IPS DF 6.9 (cell line): Measurements from ENCODE around the gene PIGN.

ENCODE experiments used
- DNase-seq: peaks from one replicate; pipeline ENCODE4 v3.0.0-alpha.2; 2013; ENCODE audit warnings: low read depth, low spot score
- H3K27ac ChIP-seq: one replicate; pipeline ENCODE4 v1.5.1; 2013; ENCODE audit warnings: low read length, control low read depth
- H3K27me3 ChIP-seq: 2 replicates; pipeline ENCODE4 v1.6.1; 2013; ENCODE audit warnings: mild to moderate bottlenecking, low read length; ENCODE audit not compliant: control insufficient read depth, insufficient read depth
- H3K36me3 ChIP-seq: 2 replicates; pipeline ENCODE4 v1.6.1; 2013; ENCODE audit warnings: low read length; ENCODE audit not compliant: control insufficient read depth, insufficient read depth
- H3K4me1 ChIP-seq: 2 replicates; pipeline ENCODE4 v1.6.1; 2013; ENCODE audit warnings: low read length; ENCODE audit not compliant: control insufficient read depth, insufficient read depth
- H3K4me3 ChIP-seq: 2 replicates; pipeline ENCODE4 v1.5.1; 2013; ENCODE audit warnings: mild to moderate bottlenecking, low read length
- H3K9me3 ChIP-seq: 2 replicates; pipeline ENCODE4 v1.6.1; 2013; ENCODE audit warnings: low read length, inconsistent platforms; ENCODE audit not compliant: control insufficient read depth, insufficient read depth
- WGBS: extraction: QIAGEN DNeasy Blood & Tissue Kit; methylation state at CpG from one replicate; pipeline ENCODE4 v1.1.7; 2013; ENCODE audit warnings: mixed read lengths, missing lambda C conversion rate; ENCODE audit not compliant: insufficient read length, insufficient coverage; 5-methylcytosine and 5-hydroxymethylcytosine counted together

The PIGN gene

GRCh38 chr18:62151068-62151771, 35.6 kb downstream of the PIGN start:
- WGBS, result no CpG with 5 or more reads among the region's 9 CpGs
- Histone ChIP-seq H3K9me3 (no peaks in the 10 kb centered on the region), H3K4me3 (no peak overlapping the region), H3K36me3 (no peaks in the 10 kb centered on the region), H3K27ac (no peak overlapping the region), H3K4me1 (no peaks in the 10 kb centered on the region), H3K27me3 (no peaks in the 10 kb centered on the region)
- no peak for DNase-seq

- Histone ChIP-seq H3K4me1 (no peaks in the 10 kb centered on the region), H3K27ac (no peak overlapping the region), H3K4me3 (no peak overlapping the region), H3K36me3 (no peaks in the 10 kb centered on the region), H3K9me3 (no peaks in the 10 kb centered on the region), H3K27me3 (no peaks in the 10 kb centered on the region)
- no CpG with 5 or more reads among the region's 2 CpGs for WGBS
- no peak for DNase-seq
These were observed 42.5 kb downstream of the PIGN start for GRCh38 chr18:62144338-62144737.

GRCh38 chr18:62140259-62140658, 46.6 kb downstream of the PIGN start:
- H3K27me3 ChIP-seq, result no peaks in the 10 kb centered on the region
- no peaks in the 10 kb centered on the region for H3K9me3 ChIP-seq
- H3K36me3 ChIP-seq, result no peaks in the 10 kb centered on the region
- H3K4me3 ChIP-seq, result no peak overlapping the region
- DNase-seq, result no peak
- H3K4me1 ChIP-seq, result no peaks in the 10 kb centered on the region
- no peak overlapping the region for H3K27ac ChIP-seq
- WGBS, result no CpG with 5 or more reads among the region's 1 CpG

GRCh38 chr18:62138461-62139235, 48.2 kb downstream of the PIGN start:
- Histone ChIP-seq H3K9me3 (no peaks in the 10 kb centered on the region), H3K4me1 (no peaks in the 10 kb centered on the region), H3K4me3 (no peak overlapping the region), H3K36me3 (no peaks in the 10 kb centered on the region), H3K27ac (no peak overlapping the region), H3K27me3 (no peaks in the 10 kb centered on the region)
- no CpG with 5 or more reads among the region's 2 CpGs for WGBS
- no peak for DNase-seq

GRCh38 chr18:62131301-62131909, 55.5 kb downstream of the PIGN start:
- peak; percentile 18 for DNase-seq
- no CpG with 5 or more reads among the region's 2 CpGs for WGBS
- H3K27me3 ChIP-seq, result no peaks in the 10 kb centered on the region
- no peaks in the 10 kb centered on the region for H3K4me1 ChIP-seq
- no peak overlapping the region for H3K27ac ChIP-seq
- no peaks in the 10 kb centered on the region for H3K36me3 ChIP-seq
- no peak overlapping the region for H3K4me3 ChIP-seq
- no peaks in the 10 kb centered on the region for H3K9me3 ChIP-seq

- Histone ChIP-seq H3K27me3 (no peaks in the 10 kb centered on the region), H3K27ac (no peak overlapping the region), H3K9me3 (no peaks in the 10 kb centered on the region), H3K4me3 (no peak overlapping the region), H3K36me3 (no peaks in the 10 kb centered on the region), H3K4me1 (no peaks in the 10 kb centered on the region)
- DNase-seq, result no peak
- no CpG with 5 or more reads among the region's 1 CpG for WGBS
These were observed 58.7 kb downstream of the PIGN start for GRCh38 chr18:62128157-62128556.

GRCh38 chr18:62126737-62127136, 60.1 kb downstream of the PIGN start:
- no peak for DNase-seq
- no CpG with 5 or more reads among the region's 2 CpGs for WGBS

GRCh38 chr18:62125702-62126101, 61.2 kb downstream of the PIGN start:
- Histone ChIP-seq H3K27ac (no peak overlapping the region), H3K4me3 (no peak overlapping the region), H3K27me3 (no peaks in the 10 kb centered on the region), H3K9me3 (no peaks in the 10 kb centered on the region), H3K4me1 (no peaks in the 10 kb centered on the region), H3K36me3 (no peaks in the 10 kb centered on the region)
- no peak for DNase-seq
- WGBS, result no CpG with 5 or more reads among the region's 2 CpGs

More at GRCh38 chr18:62126737-62127136, 60.1 kb downstream of the PIGN start:
- no peaks in the 10 kb centered on the region for H3K36me3 ChIP-seq
- no peak overlapping the region for H3K4me3 ChIP-seq
- no peaks in the 10 kb centered on the region for H3K4me1 ChIP-seq
- no peaks in the 10 kb centered on the region for H3K27me3 ChIP-seq
- no peaks in the 10 kb centered on the region for H3K9me3 ChIP-seq
- H3K27ac ChIP-seq, result no peak overlapping the region

GRCh38 chr18:62122330-62122729, 64.5 kb downstream of the PIGN start:
- Histone ChIP-seq H3K36me3 (no peaks in the 10 kb centered on the region), H3K9me3 (no peaks in the 10 kb centered on the region), H3K27me3 (no peaks in the 10 kb centered on the region), H3K4me1 (no peaks in the 10 kb centered on the region), H3K27ac (no peak overlapping the region), H3K4me3 (no peak overlapping the region)
- no CpG with 5 or more reads among the region's 1 CpG for WGBS
- no peak for DNase-seq

- no peaks in the 10 kb centered on the region for H3K4me1 ChIP-seq
- DNase-seq, result no peak
- H3K9me3 ChIP-seq, result no peaks in the 10 kb centered on the region
- H3K36me3 ChIP-seq, result no peaks in the 10 kb centered on the region
- H3K4me3 ChIP-seq, result no peak overlapping the region
- H3K27me3 ChIP-seq, result no peaks in the 10 kb centered on the region
- WGBS, result no CpG with 5 or more reads among the region's 1 CpG
- no peak overlapping the region for H3K27ac ChIP-seq
These were observed 67.0 kb downstream of the PIGN start for GRCh38 chr18:62119884-62120283.
